Osteoblast (primary cell): ENCODE results near the gene MAP6. TPM values are rescaled to one million over a fixed set of nuclear protein-coding genes. Genes with fewer than 3 reads are reported as not detected.

Experiments
- DNase-seq: peaks from one replicate; pipeline ENCODE4 v3.0.0; 2011; ENCODE audit warnings: low spot score, mixed read lengths; ENCODE audit not compliant: insufficient read length; ENCODE audit errors: missing footprints
- H2AFZ ChIP-seq: 2 replicates; pipeline ENCODE4 v1.6.0; 2011; ENCODE audit warnings: mild to moderate bottlenecking, low read length
- H3K27ac ChIP-seq: 2 replicates; pipeline ENCODE4 v1.5.1; 2011; ENCODE audit warnings: mild to moderate bottlenecking, low read depth, low read length, moderate library complexity
- H3K27me3 ChIP-seq: 2 replicates; pipeline ENCODE4 v1.6.0; 2012; ENCODE audit warnings: mild to moderate bottlenecking, control low read depth, inconsistent platforms, low read length, moderate library complexity; ENCODE audit not compliant: insufficient read depth
- H3K36me3 ChIP-seq: 2 replicates; pipeline ENCODE4 v1.5.1; 2011; ENCODE audit warnings: mild to moderate bottlenecking, low read length, control low read depth, moderate library complexity; ENCODE audit not compliant: insufficient read depth
- H3K4me1 ChIP-seq: 2 replicates; pipeline ENCODE4 v1.5.1; 2011; ENCODE audit warnings: mild to moderate bottlenecking, low read length, control low read depth, moderate library complexity; ENCODE audit not compliant: insufficient read depth
- H3K4me2 ChIP-seq: 2 replicates; pipeline ENCODE4 v1.6.0; 2011; ENCODE audit warnings: mild to moderate bottlenecking, low read length; ENCODE audit not compliant: insufficient read depth
- H3K4me3 ChIP-seq: fragments of 200-600 bp; sonication (generic); 3 replicates; pipeline ENCODE4 v1.5.1; 2012; ENCODE audit warnings: mild to moderate bottlenecking, low read length, inconsistent platforms; ENCODE audit not compliant: insufficient read depth
- H3K79me2 ChIP-seq: 2 replicates; pipeline ENCODE4 v1.6.0; 2012; ENCODE audit warnings: mild to moderate bottlenecking, low read length, control low read depth, inconsistent platforms; ENCODE audit not compliant: insufficient read depth
- H3K9me3 ChIP-seq: 2 replicates; pipeline ENCODE4 v1.5.1; 2011; ENCODE audit warnings: low read depth, low read length, control low read depth
- H4K20me1 ChIP-seq: 2 replicates; pipeline ENCODE4 v1.6.0; 2012; ENCODE audit warnings: mild to moderate bottlenecking, low read length, control low read depth; ENCODE audit not compliant: insufficient read depth
- CTCF ChIP-seq: IDR thresholded peaks from 2 replicates; pipeline ENCODE4 v1.5.1; 2011; ENCODE audit warnings: mild to moderate bottlenecking, low read depth, low read length, moderate library complexity; ENCODE audit errors: extremely low read depth
- total RNA-seq: library from RNA; depleted of rRNA; stranded (reverse); fragments of >200 nt; gene quantifications from 2 replicates; pipeline ENCODE4 v1.2.3, GENCODE V29; 2012

MAP6 gene
- 0.72 and 1.5 TPM in 2 replicates for total RNA-seq

- no peaks in the 10 kb centered on the region for H3K9me3 ChIP-seq
- H2AFZ ChIP-seq: peak within 1 kb of the TSS; percentile 62
- no peaks in the 10 kb centered on the region for H4K20me1 ChIP-seq
- peak; percentile 85 for DNase-seq
- H3K4me2 ChIP-seq: peak within 1 kb of the TSS; percentile 45
- H3K79me2 ChIP-seq: no peaks in the 10 kb centered on the region
- peaks cover 3% of the 10 kb centered on the region for H3K4me1 ChIP-seq
- H3K36me3 ChIP-seq: no peaks in the 10 kb centered on the region
- peak within 1 kb of the TSS; percentile 57 for H3K4me3 ChIP-seq
- no peak for TF ChIP-seq CTCF
- H3K27me3 ChIP-seq: peaks cover 76% of the 10 kb centered on the region
- H3K27ac ChIP-seq: no peak within 1 kb of the TSS
Measured at GRCh38 chr11:75668451-75669297, at the start of gene MAP6. TSS of gene MAP6 (minus strand) at chr11:75669038. CDS start at chr11:75668369, 669 bp downstream.

- H3K4me3 ChIP-seq: no peak within 1 kb of the TSS
- H2AFZ ChIP-seq: no peak within 1 kb of the TSS
- H3K27ac ChIP-seq: no peak within 1 kb of the TSS
- no peak for DNase-seq
- no peak within 1 kb of the TSS for H3K4me2 ChIP-seq
- H3K79me2 ChIP-seq: no peaks in the 10 kb centered on the region
- H4K20me1 ChIP-seq: no peaks in the 10 kb centered on the region
- H3K9me3 ChIP-seq: no peaks in the 10 kb centered on the region
- no peaks in the 10 kb centered on the region for H3K4me1 ChIP-seq
- H3K36me3 ChIP-seq: no peaks in the 10 kb centered on the region
- H3K27me3 ChIP-seq: peaks cover 18% of the 10 kb centered on the region
- no peak for TF ChIP-seq CTCF
Measured at GRCh38 chr11:75717608-75718418, 49.0 kb upstream of the MAP6 start, which contains the start of gene MOGAT2. TSS of gene MOGAT2 (plus strand) at chr11:75717838. CDS start at chr11:75717889, 51 bp downstream.

GRCh38 chr11:75716659-75717058, 47.8 kb upstream of the MAP6 start:
- Histone ChIP-seq H3K4me2 (no peak overlapping the region), H4K20me1 (no peaks in the 10 kb centered on the region), H2AFZ (no peak overlapping the region), H3K36me3 (no peaks in the 10 kb centered on the region), H3K27me3 (peaks cover 18% of the 10 kb centered on the region), H3K9me3 (no peaks in the 10 kb centered on the region), H3K4me1 (no peaks in the 10 kb centered on the region), H3K27ac (no peak overlapping the region), H3K4me3 (no peak overlapping the region), H3K79me2 (no peaks in the 10 kb centered on the region)
- no peak for DNase-seq
- no peak for TF ChIP-seq CTCF

- no peaks in the 10 kb centered on the region for H3K36me3 ChIP-seq
- no peak overlapping the region for H3K4me2 ChIP-seq
- no peak for DNase-seq
- H3K4me1 ChIP-seq: no peaks in the 10 kb centered on the region
- no peaks in the 10 kb centered on the region for H4K20me1 ChIP-seq
- no peak for TF ChIP-seq CTCF
- no peak overlapping the region for H2AFZ ChIP-seq
- no peak overlapping the region for H3K4me3 ChIP-seq
- peaks cover 18% of the 10 kb centered on the region for H3K27me3 ChIP-seq
- no peak overlapping the region for H3K27ac ChIP-seq
- H3K79me2 ChIP-seq: no peaks in the 10 kb centered on the region
- H3K9me3 ChIP-seq: no peaks in the 10 kb centered on the region
Measured at GRCh38 chr11:75715688-75716087, 46.9 kb upstream of the MAP6 start.
